Activated naive CD4-positive, alpha-beta T cell treated with anti-CD3 and anti-CD28 coated beads, Interleukin-2, amount 10 ng/mL, durations not matched to agents 5 hours and 36 hours (primary cell): Measurements from ENCODE around the gene SMIM38. TPM values are rescaled to one million over a fixed set of nuclear protein-coding genes. Genes with fewer than 3 reads are reported as not detected.

ENCODE experiments used
- total RNA-seq, 2 experiments: library from RNA; stranded (reverse); gene quantifications; one replicate each; pipeline ENCODE4 v1.2.3, GENCODE V29; 2021

The SMIM38 gene
- total RNA-seq, result under 1 TPM in 1 of 2 experiments, not detected in 1; 0.07 TPM

GRCh38 chr11:69155302-69156234 lies at the start of gene SMIM38:
Gene SMIM38, plus strand, starts transcription at chr11:69155935. Its CDS starts 1,912 bp downstream, at chr11:69157847.

Other genes starting within 250 kb of the SMIM38 start
- gene MRGPRD, start 174.9 kb upstream of the SMIM38 start, total RNA-seq, result not detected
- gene MRGPRF, start 142.7 kb upstream of the SMIM38 start, total RNA-seq, result not detected
- 10 to 100 TPM; 23.7 to 24.5 TPM for gene TPCN2, start 107.0 kb upstream of the SMIM38 start, total RNA-seq
- gene MYEOV, start 138.2 kb downstream of the SMIM38 start, total RNA-seq, result not detected